Brain pericyte (primary cell): ENCODE results near the gene PTPRO.

Experiments
- DNase-seq: peaks from one replicate; pipeline ENCODE4 v3.0.0-alpha.2; 2012; ENCODE audit warnings: low read depth, low spot score

The PTPRO gene

DNA sequence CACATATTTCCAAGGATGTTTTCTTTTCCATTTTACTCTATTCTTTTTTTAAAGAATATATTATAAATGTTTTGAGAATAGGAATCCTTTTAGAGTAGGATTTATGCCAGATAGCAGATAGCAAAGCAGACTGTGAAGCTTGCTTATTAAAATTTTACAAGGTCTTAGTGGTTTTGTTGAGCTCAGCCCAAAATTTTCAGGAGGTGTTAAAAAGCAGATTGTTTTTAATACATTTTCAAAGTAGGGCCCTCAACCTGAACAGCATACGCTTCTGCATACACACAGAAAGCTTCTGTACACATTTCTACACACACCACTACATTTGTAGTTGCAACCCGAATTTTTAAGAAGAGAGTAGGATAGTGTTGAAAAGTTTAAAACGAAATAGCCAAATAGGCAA, 315.9 kb downstream of the PTPRO start:
- DNase-seq: no peak

DNA sequence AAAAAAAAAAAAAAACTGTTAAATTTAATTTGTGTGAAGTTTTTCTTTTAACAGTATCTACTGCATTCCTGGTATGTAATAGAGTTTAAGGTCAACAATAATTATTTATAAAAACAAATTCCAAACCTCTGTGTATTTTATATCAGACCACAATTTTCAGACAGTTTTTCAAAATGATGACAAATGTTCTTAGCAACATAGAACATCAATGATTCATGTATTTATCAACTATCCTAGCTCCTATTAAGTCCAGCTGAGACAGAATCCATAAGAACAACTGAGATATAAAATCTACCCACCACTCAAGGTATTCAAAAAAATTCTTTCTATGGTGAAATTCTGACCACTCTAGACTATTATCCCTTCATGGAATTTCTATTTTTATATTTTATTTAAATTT, 322.4 kb downstream of the PTPRO start:
- DNase-seq: no peak

DNA sequence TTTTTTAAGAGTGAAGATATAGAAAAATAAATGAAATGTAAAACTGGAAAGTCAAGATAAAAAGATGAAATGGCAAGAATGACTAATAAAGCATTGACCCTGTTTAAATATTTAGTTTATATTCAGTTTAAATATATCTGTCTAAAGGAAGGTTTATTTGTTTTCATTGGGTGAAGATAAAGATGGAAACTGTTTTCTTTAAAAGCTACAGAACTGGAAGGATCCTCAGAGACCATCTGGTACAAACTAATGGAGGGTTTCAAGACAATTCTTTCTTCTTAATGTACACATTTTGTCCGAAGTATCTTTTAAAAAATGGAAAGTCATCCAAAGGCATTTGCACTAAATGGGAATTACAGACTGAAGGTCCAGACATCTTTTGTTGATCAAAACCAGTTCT, 324.3 kb downstream of the PTPRO start:
- no peak for DNase-seq
